Retinal pigment epithelial cell (primary cell): ENCODE data around the gene USP20.

ENCODE experiments used
- DNase-seq: peaks from one replicate; pipeline ENCODE4 v3.0.0-alpha.2; 2010; ENCODE audit warnings: low read depth
- H3K4me3 ChIP-seq: 2 replicates; pipeline ENCODE4 v1.5.1; 2011; ENCODE audit warnings: mild to moderate bottlenecking, low read length, control low read depth, moderate library complexity
- CTCF ChIP-seq: conservative IDR thresholded peaks from 2 replicates; pipeline ENCODE4 v1.5.1; 2011; ENCODE audit warnings: low read depth, low read length, control low read depth, inconsistent platforms

USP20 gene

GRCh38 chr9:129869585-129870501, 34.6 kb downstream of the USP20 start:
- no peak for TF ChIP-seq CTCF

GRCh38 chr9:129871046-129871445, 35.8 kb downstream of the USP20 start:
- no peak for DNase-seq
- no peak for TF ChIP-seq CTCF
- no peak overlapping the region for H3K4me3 ChIP-seq

More at GRCh38 chr9:129869585-129870501, 34.6 kb downstream of the USP20 start:
- DNase-seq: no peak
- H3K4me3 ChIP-seq: no peak overlapping the region

GRCh38 chr9:129873563-129874190, 38.4 kb downstream of the USP20 start:
- H3K4me3 ChIP-seq: no peak overlapping the region
- no peak for TF ChIP-seq CTCF
- no peak for DNase-seq

- no peak overlapping the region for H3K4me3 ChIP-seq
- DNase-seq: no peak
- TF ChIP-seq CTCF: no peak
Measured at GRCh38 chr9:129874261-129875101, 39.2 kb downstream of the USP20 start.

- DNase-seq: no peak
- TF ChIP-seq CTCF: peak; percentile 17
- no peak overlapping the region for H3K4me3 ChIP-seq
Measured at GRCh38 chr9:129875181-129875611, 39.9 kb downstream of the USP20 start.

- DNase-seq: no peak
- no peak for TF ChIP-seq CTCF
- no peak overlapping the region for H3K4me3 ChIP-seq
Measured at GRCh38 chr9:129875687-129876395, 40.6 kb downstream of the USP20 start.
